Measurements from ENCODE around the gene MYOM1.
"Not testable (repeated sequence)": the region's sequence is repeated elsewhere in the genome, so short reads cannot be mapped to it uniquely, and the experiment has no call there.

The MYOM1 gene

GRCh38 chr18:3051718-3052410, 167.9 kb downstream of the MYOM1 start:
- DNase-seq, result no peak

- DNase-seq, result not testable (repeated sequence)
Measured at GRCh38 chr18:3049897-3050454, 169.8 kb downstream of the MYOM1 start.

- no peak for DNase-seq
Measured at GRCh38 chr18:3048820-3049349, 170.9 kb downstream of the MYOM1 start.

- no peak for DNase-seq
Measured at GRCh38 chr18:3048121-3048520, 171.6 kb downstream of the MYOM1 start.

- no peak for DNase-seq
Measured at GRCh38 chr18:3046216-3046808, 173.5 kb downstream of the MYOM1 start.

- DNase-seq, result no peak
Measured at GRCh38 chr18:3044931-3045698, 174.7 kb downstream of the MYOM1 start.

- no peak for DNase-seq
Measured at GRCh38 chr18:3042379-3042778, 177.4 kb downstream of the MYOM1 start.

- no peak for DNase-seq
Measured at GRCh38 chr18:3041843-3042242, 177.9 kb downstream of the MYOM1 start.

- DNase-seq, result no peak
Measured at GRCh38 chr18:3040881-3041280, 178.9 kb downstream of the MYOM1 start.

GRCh38 chr18:3040173-3040572, 179.6 kb downstream of the MYOM1 start:
- no peak for DNase-seq

- DNase-seq, result no peak
Measured at GRCh38 chr18:3037423-3037915, 182.3 kb downstream of the MYOM1 start.

- DNase-seq, result no peak
Measured at GRCh38 chr18:3036108-3036507, 183.7 kb downstream of the MYOM1 start.

- no peak for DNase-seq
Measured at GRCh38 chr18:3035635-3036034, 184.1 kb downstream of the MYOM1 start.

GRCh38 chr18:3032721-3033120, 187.0 kb downstream of the MYOM1 start:
- DNase-seq, result no peak

GRCh38 chr18:3029215-3029952, 190.4 kb downstream of the MYOM1 start:
- no peak for DNase-seq

- DNase-seq, result not testable (repeated sequence)
Measured at GRCh38 chr18:3028115-3028514, 191.7 kb downstream of the MYOM1 start.

- DNase-seq, result no peak
Measured at GRCh38 chr18:3027370-3027891, 192.3 kb downstream of the MYOM1 start.

GRCh38 chr18:3025544-3025943, 194.2 kb downstream of the MYOM1 start:
- no peak for DNase-seq

- not testable (repeated sequence) for DNase-seq
Measured at GRCh38 chr18:3023603-3024002, 196.2 kb downstream of the MYOM1 start.
